ENCODE results near the gene GJB3. TPM values are rescaled to one million over a fixed set of nuclear protein-coding genes. Genes with fewer than 3 reads are reported as not detected.

GJB3 gene
- total and polyA plus RNA-seq, 4 donors = 0.15 to 0.33 (median 0.17) TPM; not detected in 1

GRCh38 chr1:34803770-34804169, 22.8 kb downstream of the GJB3 start:
- 98% methylated on average over 3 of the region's 3 CpGs for WGBS
- H3K4me1 ChIP-seq (ENCODE audit: control insufficient read depth in 4 of 4, insufficient read depth in 4 of 4, low read length in 3 of 4) = no peaks in the 10 kb centered on the region
- peaks cover 0 to 2% (median 0%) of the 10 kb centered on the region in 4 donors for H3K9me3 ChIP-seq (ENCODE audit: control insufficient read depth in 4 of 4, low read length in 3 of 4)

More at GRCh38 chr1:34803770-34804169, 22.8 kb downstream of the GJB3 start:
- no peak for TF ChIP-seq NR2F2 (IDR thresholded peaks at IDR 0.05)
- TF ChIP-seq CTCF (IDR thresholded peaks at IDR 0.05; ENCODE audit: low read depth, low read length, missing input control) = no peak
- TF ChIP-seq, protein P1, sequence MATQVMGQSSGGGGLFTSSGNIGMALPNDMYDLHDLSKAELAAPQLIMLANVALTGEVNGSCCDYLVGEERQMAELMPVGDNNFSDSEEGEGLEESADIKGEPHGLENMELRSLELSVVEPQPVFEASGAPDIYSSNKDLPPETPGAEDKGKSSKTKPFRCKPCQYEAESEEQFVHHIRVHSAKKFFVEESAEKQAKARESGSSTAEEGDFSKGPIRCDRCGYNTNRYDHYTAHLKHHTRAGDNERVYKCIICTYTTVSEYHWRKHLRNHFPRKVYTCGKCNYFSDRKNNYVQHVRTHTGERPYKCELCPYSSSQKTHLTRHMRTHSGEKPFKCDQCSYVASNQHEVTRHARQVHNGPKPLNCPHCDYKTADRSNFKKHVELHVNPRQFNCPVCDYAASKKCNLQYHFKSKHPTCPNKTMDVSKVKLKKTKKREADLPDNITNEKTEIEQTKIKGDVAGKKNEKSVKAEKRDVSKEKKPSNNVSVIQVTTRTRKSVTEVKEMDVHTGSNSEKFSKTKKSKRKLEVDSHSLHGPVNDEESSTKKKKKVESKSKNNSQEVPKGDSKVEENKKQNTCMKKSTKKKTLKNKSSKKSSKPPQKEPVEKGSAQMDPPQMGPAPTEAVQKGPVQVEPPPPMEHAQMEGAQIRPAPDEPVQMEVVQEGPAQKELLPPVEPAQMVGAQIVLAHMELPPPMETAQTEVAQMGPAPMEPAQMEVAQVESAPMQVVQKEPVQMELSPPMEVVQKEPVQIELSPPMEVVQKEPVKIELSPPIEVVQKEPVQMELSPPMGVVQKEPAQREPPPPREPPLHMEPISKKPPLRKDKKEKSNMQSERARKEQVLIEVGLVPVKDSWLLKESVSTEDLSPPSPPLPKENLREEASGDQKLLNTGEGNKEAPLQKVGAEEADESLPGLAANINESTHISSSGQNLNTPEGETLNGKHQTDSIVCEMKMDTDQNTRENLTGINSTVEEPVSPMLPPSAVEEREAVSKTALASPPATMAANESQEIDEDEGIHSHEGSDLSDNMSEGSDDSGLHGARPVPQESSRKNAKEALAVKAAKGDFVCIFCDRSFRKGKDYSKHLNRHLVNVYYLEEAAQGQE (IDR thresholded peaks at IDR 0.05) = no peak
- TF ChIP-seq HNF4A (conservative IDR thresholded peaks at IDR 0.05) = no peak
- TF ChIP-seq HNF4G (IDR thresholded peaks at IDR 0.05) = no peak
- TF ChIP-seq, protein P2, sequence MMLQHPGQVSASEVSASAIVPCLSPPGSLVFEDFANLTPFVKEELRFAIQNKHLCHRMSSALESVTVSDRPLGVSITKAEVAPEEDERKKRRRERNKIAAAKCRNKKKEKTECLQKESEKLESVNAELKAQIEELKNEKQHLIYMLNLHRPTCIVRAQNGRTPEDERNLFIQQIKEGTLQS (IDR thresholded peaks at IDR 0.05) = no peak
- no peak for TF ChIP-seq TAF1 (conservative IDR thresholded peaks at IDR 0.05)
- TF ChIP-seq JUND (IDR thresholded peaks at IDR 0.05) = no peak
- TF ChIP-seq MAX (IDR thresholded peaks at IDR 0.05) = no peak
- TF ChIP-seq ZBTB33 (IDR thresholded peaks at IDR 0.05) = no peak
- no peak for TF ChIP-seq YY1 (IDR thresholded peaks at IDR 0.05)
- TF ChIP-seq RXRA (IDR thresholded peaks at IDR 0.05) = no peak
- no peak for TF ChIP-seq FOXA1 (IDR thresholded peaks at IDR 0.05)
- TF ChIP-seq RAD21 (IDR thresholded peaks at IDR 0.05) = no peak
- TF ChIP-seq EGR1 (IDR thresholded peaks at IDR 0.05; ENCODE audit: low read depth in 2 of 2) = no peak
- no peak for TF ChIP-seq FOXA2 (IDR thresholded peaks at IDR 0.05)
- Histone ChIP-seq H3K27me3 (ENCODE audit: control insufficient read depth in 4 of 4, insufficient read depth in 4 of 4, low read length in 3 of 4) (no peaks in the 10 kb centered on the region), H3K9ac (ENCODE audit: low read depth in 1 of 2, low read length in 2 of 2) (no peak overlapping the region), H3K36me3 (ENCODE audit: control insufficient read depth in 4 of 4, insufficient read depth in 3 of 4, low read depth in 1 of 4, low read length in 3 of 4) (no peaks in the 10 kb centered on the region), H3K4me3 (ENCODE audit: low read depth in 1 of 3, low read length in 3 of 3) (no peak overlapping the region), H3K27ac (ENCODE audit: low read depth in 1 of 2, low read length in 2 of 2) (no peak overlapping the region)
- no peak for DNase-seq (ENCODE audit: low spot score)

Data from liver (tissue), 9 donors.